ENCODE results near the gene USP36.

The USP36 gene

DNA sequence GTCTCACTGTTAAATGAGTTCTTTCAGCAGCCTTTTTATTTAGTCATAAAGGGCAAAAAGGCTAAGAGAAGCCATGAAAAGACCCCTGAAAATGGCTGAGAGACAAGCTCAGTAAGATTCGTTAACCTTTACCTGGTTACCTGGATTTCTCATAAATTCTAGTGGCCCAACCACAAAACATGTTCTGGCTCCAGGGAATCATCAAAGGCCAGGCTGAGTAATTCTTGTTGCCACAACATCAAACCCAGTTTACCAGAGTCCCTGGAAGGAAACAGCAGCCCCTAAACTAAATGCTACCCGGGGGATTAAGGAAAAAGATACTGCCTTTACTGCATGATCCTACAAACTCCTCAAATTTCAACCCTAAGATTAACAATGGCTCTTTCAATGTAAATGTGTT, 74.4 kb downstream of the USP36 start:
- no peak for DNase-seq (ENCODE audit: extremely low read depth, low read depth)
- TF ChIP-seq CTCF (IDR thresholded peaks at IDR 0.05; ENCODE audit: low read depth, low read length): no peak

- no peak for TF ChIP-seq CTCF (IDR thresholded peaks at IDR 0.05; ENCODE audit: low read depth, low read length)
- no peak for DNase-seq (ENCODE audit: extremely low read depth, low read depth)
These were observed 74.8 kb downstream of the USP36 start for GRCh38 chr17:78765821-78766220.

- no peak for TF ChIP-seq CTCF (IDR thresholded peaks at IDR 0.05; ENCODE audit: low read depth, low read length)
- DNase-seq (ENCODE audit: extremely low read depth, low read depth): no peak
These were observed 75.7 kb downstream of the USP36 start for GRCh38 chr17:78764871-78765270.

DNA sequence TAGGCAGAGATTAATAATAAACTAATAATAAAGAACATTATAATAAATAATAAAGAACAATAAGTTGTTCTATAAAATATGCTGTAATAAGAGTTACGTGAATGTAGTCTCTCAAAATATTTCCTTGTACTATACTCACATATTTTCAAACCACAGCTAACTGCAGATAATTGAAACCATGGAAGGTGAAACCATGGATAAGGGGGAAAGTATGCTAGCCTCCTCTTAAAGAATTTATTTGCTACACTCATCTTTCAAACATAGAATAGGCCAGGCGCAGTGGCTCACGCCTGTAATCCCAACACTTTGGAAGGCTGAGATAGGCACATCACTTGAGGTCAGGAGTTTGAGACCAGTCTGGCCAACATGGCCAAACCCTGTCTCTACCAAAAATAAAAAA, 77.1 kb downstream of the USP36 start:
- no peak for TF ChIP-seq CTCF (IDR thresholded peaks at IDR 0.05; ENCODE audit: low read depth, low read length)
- DNase-seq (ENCODE audit: extremely low read depth, low read depth): no peak

DNA sequence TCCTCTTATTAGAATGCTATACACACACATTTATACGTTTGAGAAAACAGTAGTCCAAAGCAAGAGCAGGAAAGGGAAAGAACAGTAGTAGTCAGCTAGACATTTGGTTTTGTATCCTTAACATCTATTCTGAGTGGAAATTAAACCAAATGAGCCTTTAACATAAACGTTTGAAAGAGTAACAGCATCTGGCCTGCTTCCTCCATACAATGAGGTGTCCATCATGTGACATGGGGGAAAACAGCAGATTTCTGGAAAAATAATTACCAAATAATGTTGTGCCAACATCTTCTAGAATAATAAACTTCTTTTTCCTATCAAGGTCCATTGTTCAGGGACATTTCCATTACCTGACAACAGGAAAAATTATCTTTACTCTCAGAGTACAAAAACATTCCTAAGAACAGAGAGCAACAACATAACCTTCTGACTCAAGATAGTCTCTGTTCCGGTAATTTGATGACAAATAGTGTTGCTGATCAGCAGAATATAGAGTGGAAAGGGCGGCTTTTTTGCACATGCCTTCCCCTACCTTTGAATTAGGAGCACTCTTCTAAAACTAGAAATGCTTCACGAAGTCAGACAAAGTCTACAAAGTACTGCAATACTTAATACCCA, 78.7 kb downstream of the USP36 start:
- TF ChIP-seq CTCF (IDR thresholded peaks at IDR 0.05; ENCODE audit: low read depth, low read length): no peak
- DNase-seq (ENCODE audit: extremely low read depth, low read depth): no peak

GRCh38 chr17:78759969-78760352, 80.7 kb downstream of the USP36 start:
- no peak for DNase-seq (ENCODE audit: extremely low read depth, low read depth)
- no peak for TF ChIP-seq CTCF (IDR thresholded peaks at IDR 0.05; ENCODE audit: low read depth, low read length)

- no peak for TF ChIP-seq CTCF (IDR thresholded peaks at IDR 0.05; ENCODE audit: low read depth, low read length)
- no peak for DNase-seq (ENCODE audit: extremely low read depth, low read depth)
These were observed 81.2 kb downstream of the USP36 start for GRCh38 chr17:78759203-78759968.

Data from AG09319 (cell line).